K562 (cell line): Measurements from ENCODE around the gene IL31RA. TPM values are rescaled to one million over a fixed set of nuclear protein-coding genes. Genes with fewer than 3 reads are reported as not detected.

Experiments used
- REST ChIP-seq, 2 experiments: fragments of 450-650 bp; formaldehyde crosslinking in 1 of 2; IDR thresholded peaks; 2 replicates each; pipeline versions ENCODE4 v1.4.0 to v1.6.1; 2014 to 2020; ENCODE audit warnings: mild to moderate bottlenecking in 2 of 2, borderline replicate concordance in 1 of 2, low read depth in 1 of 2
- TFAP4 ChIP-seq: sonication (generic); formaldehyde crosslinking; IDR thresholded peaks from 2 replicates; pipeline ENCODE4 v1.8.0; 2022; ENCODE audit warnings: missing genetic modification reagents, mild to moderate bottlenecking, moderate library complexity, borderline replicate concordance
- polyA plus RNA-seq, 8 experiments: library from polyadenylated mRNA; depleted of rRNA in 4 of 8; stranded (reverse) in 5 of 8; unstranded in 3 of 8; fragments of >200 nt; fragmentation: Nextera tagmentation in 2 of 8; fragmentation: Illumina TruSeq in 1 of 8; extraction: Ambion mirVana in 2 of 8; extraction: Trizol in 1 of 8; gene quantifications; 2 replicates each; pipeline versions ENCODE4 v1.2.1 to v1.2.3, GENCODE V29; 2011 to 2014; ENCODE audit warnings: inconsistent platforms in 1 of 8, missing spikeins in 1 of 8
- total RNA-seq, 7 experiments: library from RNA; depleted of rRNA in 6 of 7; stranded (reverse); fragments of >200 nt in 6 of 7; fragmentation: Illumina TruSeq in 2 of 7; extraction: Trizol in 2 of 7; gene quantifications; 2 replicates each; pipeline versions ENCODE4 v1.2.1 to v1.2.3, GENCODE V29; 2011 to 2021; ENCODE audit warnings: low replicate concordance in 1 of 7

The IL31RA gene
- total and polyA plus RNA-seq, 9 of the 15 experiments (the other 6 are each of a cell fraction or from before 2014, with no cell fraction given) = not detected

GRCh38 chr5:55918087-55919035 is 67.2 kb downstream of the IL31RA start (continued):
- TF ChIP-seq TFAP4 (CRISPR knock-in tag) (peak; percentile 98), REST (IDR thresholded peaks at IDR 0.05; ENCODE audit: borderline replicate concordance) (no peak), REST (CRISPR knock-in tag; IDR thresholded peaks at IDR 0.05; ENCODE audit: low read depth) (no peak)
